ENCODE results near the gene RAMACL.
A peak's percentile ranks its signal among the peaks of the same experiment; 100 is the strongest.

Gene RAMACL

DNA sequence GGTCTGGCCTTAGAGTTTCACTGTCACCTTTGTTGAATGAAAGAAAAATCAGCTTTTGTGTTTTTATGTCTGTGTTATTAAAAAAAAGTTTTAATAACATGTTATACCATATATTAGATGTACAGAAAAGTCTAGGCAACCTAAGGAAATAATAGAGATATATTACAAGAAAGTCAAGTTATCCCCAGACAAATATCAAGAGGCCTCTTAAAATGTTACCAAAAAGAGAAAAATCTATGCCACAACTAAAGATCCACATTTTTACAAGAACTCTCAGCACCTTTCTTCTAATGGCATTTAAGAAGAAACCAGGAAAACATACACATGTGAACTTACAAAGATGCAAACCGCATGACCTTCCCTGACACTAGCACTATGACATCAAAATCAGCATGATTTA lies 26.8 kb downstream of the RAMACL start:
- Histone ChIP-seq H3K27me3 (no peaks in the 10 kb centered on the region), H3K4me3 (no peak overlapping the region), H3K27ac (no peak overlapping the region), H3K9me3 (peaks cover 0 to 8% (median 0%) of the 10 kb centered on the region in 3 donors), H3K36me3 (peaks cover 0 to 3% (median 0%) of the 10 kb centered on the region in 3 donors), H3K4me1 (peaks cover 0 to 17% (median 0%) of the 10 kb centered on the region in 4 donors)
- TF ChIP-seq, protein P1, sequence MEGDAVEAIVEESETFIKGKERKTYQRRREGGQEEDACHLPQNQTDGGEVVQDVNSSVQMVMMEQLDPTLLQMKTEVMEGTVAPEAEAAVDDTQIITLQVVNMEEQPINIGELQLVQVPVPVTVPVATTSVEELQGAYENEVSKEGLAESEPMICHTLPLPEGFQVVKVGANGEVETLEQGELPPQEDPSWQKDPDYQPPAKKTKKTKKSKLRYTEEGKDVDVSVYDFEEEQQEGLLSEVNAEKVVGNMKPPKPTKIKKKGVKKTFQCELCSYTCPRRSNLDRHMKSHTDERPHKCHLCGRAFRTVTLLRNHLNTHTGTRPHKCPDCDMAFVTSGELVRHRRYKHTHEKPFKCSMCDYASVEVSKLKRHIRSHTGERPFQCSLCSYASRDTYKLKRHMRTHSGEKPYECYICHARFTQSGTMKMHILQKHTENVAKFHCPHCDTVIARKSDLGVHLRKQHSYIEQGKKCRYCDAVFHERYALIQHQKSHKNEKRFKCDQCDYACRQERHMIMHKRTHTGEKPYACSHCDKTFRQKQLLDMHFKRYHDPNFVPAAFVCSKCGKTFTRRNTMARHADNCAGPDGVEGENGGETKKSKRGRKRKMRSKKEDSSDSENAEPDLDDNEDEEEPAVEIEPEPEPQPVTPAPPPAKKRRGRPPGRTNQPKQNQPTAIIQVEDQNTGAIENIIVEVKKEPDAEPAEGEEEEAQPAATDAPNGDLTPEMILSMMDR (IDR thresholded peaks at IDR 0.05) = no peak
- DNase-seq = no peak
- intact Hi-C loops (cut with DNase I; ENCODE audit: low total_unique reads) = no loop called here

DNA sequence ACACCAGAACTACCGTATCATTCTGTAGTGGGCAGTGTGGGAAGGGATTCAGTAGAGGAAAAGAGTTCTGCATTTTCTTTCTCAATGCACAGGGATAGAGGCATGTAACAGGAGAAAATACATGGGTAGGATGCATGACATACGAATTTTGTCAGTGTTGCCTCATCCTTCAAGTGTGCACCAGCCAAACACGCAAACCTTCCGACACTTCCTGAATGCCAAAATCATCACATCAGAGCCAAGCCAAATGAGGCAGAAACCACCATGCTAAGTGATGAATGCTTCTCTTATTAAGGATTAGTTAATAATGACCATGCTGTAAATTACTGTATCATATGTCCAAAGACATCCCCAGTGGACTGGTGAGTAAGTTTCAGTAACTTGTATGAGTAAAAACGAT lies 27.3 kb downstream of the RAMACL start:
- no peak overlapping the region for H3K27ac ChIP-seq
- H3K4me1 ChIP-seq = peaks cover 0 to 21% (median 0%) of the 10 kb centered on the region in 4 donors
- peaks cover 0 to 3% (median 0%) of the 10 kb centered on the region in 3 donors for H3K36me3 ChIP-seq
- no peaks in the 10 kb centered on the region for H3K27me3 ChIP-seq
- H3K4me3 ChIP-seq = no peak overlapping the region
- no peak for DNase-seq
- TF ChIP-seq, protein P1 (IDR thresholded peaks at IDR 0.05) = no peak
- peaks cover 0 to 8% (median 0%) of the 10 kb centered on the region in 3 donors for H3K9me3 ChIP-seq
- intact Hi-C loops (cut with DNase I; ENCODE audit: low total_unique reads) = no loop called here

DNA sequence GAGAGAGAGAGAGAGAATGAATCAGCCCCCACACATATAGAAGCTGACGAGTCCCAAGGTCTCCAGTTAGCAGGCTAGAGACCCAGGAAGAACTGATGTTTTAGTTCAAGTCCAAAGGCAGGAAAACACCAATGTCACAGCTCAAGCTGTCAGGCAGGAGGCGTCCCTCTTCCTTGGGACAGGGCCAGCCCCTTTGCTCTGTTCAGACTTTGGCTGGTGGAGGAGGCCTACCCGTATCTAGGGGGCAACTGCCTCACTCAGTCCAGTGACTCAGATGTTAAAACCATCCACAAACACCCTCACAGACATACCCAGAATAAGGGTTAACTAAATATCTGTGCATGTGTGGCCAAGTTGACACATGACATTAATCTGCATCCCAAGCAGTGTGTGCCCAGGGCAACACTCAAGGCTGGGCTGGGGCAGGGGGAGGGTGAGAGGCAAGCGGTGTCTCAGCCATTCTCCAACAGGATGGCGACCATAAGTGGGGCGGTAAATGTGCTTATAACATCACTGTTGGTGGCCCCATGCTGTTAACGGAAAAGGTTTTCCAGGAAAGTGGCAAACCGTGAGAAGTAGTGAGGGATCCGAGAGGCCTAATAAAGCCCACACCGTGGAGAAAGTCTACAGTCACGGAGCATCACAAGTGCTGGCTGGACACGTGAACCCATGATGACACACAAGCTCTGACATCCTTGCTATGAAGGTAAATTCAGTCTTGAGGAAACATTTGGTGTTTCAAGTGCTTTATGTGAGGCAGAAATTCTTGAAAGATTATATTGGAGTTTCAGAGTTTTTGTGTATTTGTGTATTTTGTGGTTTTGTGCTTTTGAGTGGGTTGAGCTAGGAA lies 28.1 kb downstream of the RAMACL start:
- no peak for DNase-seq
- no peaks in the 10 kb centered on the region for H3K27me3 ChIP-seq
- no peak overlapping the region for H3K4me3 ChIP-seq
- intact Hi-C loops (cut with DNase I; ENCODE audit: low total_unique reads) = no loop called here
- H3K9me3 ChIP-seq = peaks cover 0 to 8% (median 0%) of the 10 kb centered on the region in 3 donors
- peaks cover 0 to 27% (median 0%) of the 10 kb centered on the region in 4 donors for H3K4me1 ChIP-seq
- peaks cover 0 to 3% (median 0%) of the 10 kb centered on the region in 3 donors for H3K36me3 ChIP-seq
- TF ChIP-seq, protein P1 (IDR thresholded peaks at IDR 0.05) = no peak
- H3K27ac ChIP-seq = no peak overlapping the region

DNA sequence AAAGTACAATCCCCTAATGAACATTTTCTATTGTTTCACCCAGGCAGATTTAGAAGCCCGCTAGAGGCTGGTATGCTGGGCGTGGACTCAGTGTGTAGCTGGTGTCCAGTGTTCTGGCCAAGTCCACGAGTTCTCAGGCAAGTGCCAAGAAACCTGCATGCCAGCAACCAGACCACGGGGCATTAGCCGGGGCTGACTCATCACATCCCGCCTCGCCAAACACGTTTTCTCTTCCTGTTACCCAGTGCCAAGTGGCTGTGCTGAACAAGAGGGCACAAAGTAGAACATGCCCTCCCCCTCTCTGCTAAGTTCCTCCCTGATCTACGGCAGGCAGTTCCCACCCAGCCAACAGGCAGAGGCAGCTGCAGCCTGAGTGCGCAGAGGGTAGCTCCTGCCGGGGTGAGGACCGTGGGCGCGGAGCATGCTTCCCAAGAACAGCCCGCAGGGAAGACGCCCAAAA lies 29.6 kb downstream of the RAMACL start:
- peaks cover 0 to 28% (median 0%) of the 10 kb centered on the region in 4 donors for H3K4me1 ChIP-seq
- H3K27me3 ChIP-seq = no peaks in the 10 kb centered on the region
- H3K9me3 ChIP-seq = peaks cover 0 to 8% (median 0%) of the 10 kb centered on the region in 3 donors
- TF ChIP-seq, protein P1 (IDR thresholded peaks at IDR 0.05) = no peak
- H3K27ac ChIP-seq = peak overlapping the region; percentile 58 to 62
- peak; percentile 91 to 96 for DNase-seq
- H3K4me3 ChIP-seq = no peak overlapping the region
- H3K36me3 ChIP-seq = no peaks in the 10 kb centered on the region
- intact Hi-C loops (cut with DNase I; ENCODE audit: low total_unique reads) = no loop called here

DNA sequence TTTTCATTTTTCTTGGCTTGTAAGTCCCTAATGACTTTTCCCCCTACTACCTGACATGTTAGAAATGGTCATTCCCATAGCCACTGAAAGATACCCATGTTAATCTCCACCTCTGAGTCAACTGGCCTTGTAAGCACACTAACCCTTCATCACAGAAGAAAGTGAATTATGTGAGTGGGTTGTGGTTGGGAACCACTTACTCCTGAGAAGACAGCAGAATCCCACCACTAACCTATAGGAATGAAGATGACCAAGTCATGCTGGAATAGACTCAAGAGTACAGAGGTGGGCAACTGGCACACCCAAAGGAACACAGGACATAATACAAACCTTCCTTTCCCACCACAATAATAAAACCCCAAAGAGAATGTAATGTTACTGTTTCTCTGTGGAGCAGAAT lies 30.1 kb downstream of the RAMACL start:
- H3K4me1 ChIP-seq = peaks cover 0 to 28% (median 0%) of the 10 kb centered on the region in 4 donors

More for the DNA sequence above, 30.1 kb downstream of the RAMACL start:
- DNase-seq = no peak
- H3K9me3 ChIP-seq = peaks cover 0 to 8% (median 0%) of the 10 kb centered on the region in 3 donors
- TF ChIP-seq, protein P1 (IDR thresholded peaks at IDR 0.05) = no peak
- peak overlapping the region; percentile 45 to 61 for H3K27ac ChIP-seq
- no peaks in the 10 kb centered on the region for H3K27me3 ChIP-seq
- H3K4me3 ChIP-seq = no peak overlapping the region
- H3K36me3 ChIP-seq = no peaks in the 10 kb centered on the region
- intact Hi-C loops (cut with DNase I; ENCODE audit: low total_unique reads) = no loop called here

Measured in tibial artery (tissue), 4 donors.